Activated CD8-positive, alpha-beta memory T cell treated with anti-CD3 and anti-CD28 coated beads, Interleukin-2, amount 50 U/mL, for 24 hours (primary cell): ENCODE data around the gene ELOVL6.

Experiments used
- DNase-seq: peaks from one replicate; pipeline ENCODE4 v3.0.0-alpha.2; 2020; ENCODE audit errors: extremely low read depth

ELOVL6 gene

GRCh38 chr4:110032603-110033002 lies 165.8 kb downstream of the ELOVL6 start:
- DNase-seq = no peak

DNA sequence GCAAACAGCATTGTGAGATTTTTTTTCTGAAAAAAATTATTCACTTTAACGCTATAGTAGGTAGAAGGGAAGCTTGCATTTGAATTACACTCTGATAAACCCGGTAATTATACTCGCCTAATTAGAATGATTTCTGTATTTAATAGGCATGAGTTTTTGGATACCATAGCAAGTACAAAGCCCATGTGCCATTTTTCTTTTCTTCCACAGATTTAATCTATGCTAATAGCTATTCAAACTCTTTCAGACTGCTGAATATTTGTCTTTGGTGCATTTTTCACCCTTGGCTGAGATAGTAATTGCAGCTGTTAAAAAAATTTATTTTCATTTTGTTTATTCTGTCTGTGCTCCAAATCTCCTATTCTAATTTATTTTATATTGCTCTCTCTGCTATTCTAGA lies 172.7 kb downstream of the ELOVL6 start:
- DNase-seq = no peak

DNA sequence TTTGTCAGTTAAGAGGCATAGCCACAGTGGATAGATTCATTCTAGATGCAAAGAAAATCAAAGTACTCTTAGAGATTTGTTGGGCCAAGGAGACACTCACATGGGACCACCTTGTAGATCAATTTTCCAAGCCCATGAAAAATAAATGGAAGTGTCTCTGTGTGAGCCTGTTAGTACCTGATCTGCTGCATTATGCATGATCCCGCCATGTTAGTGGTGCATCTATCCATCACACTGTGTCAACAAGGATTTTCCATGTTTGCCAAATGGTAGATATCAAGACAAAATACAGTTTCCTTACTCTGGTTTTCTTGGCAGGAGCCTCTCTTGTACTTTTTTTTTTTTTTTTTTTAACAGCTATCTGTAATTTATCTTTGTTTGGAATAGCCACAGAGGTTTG lies 173.4 kb downstream of the ELOVL6 start:
- DNase-seq = no peak

GRCh38 chr4:110022457-110022856 lies 176.0 kb downstream of the ELOVL6 start:
- no peak for DNase-seq

DNA sequence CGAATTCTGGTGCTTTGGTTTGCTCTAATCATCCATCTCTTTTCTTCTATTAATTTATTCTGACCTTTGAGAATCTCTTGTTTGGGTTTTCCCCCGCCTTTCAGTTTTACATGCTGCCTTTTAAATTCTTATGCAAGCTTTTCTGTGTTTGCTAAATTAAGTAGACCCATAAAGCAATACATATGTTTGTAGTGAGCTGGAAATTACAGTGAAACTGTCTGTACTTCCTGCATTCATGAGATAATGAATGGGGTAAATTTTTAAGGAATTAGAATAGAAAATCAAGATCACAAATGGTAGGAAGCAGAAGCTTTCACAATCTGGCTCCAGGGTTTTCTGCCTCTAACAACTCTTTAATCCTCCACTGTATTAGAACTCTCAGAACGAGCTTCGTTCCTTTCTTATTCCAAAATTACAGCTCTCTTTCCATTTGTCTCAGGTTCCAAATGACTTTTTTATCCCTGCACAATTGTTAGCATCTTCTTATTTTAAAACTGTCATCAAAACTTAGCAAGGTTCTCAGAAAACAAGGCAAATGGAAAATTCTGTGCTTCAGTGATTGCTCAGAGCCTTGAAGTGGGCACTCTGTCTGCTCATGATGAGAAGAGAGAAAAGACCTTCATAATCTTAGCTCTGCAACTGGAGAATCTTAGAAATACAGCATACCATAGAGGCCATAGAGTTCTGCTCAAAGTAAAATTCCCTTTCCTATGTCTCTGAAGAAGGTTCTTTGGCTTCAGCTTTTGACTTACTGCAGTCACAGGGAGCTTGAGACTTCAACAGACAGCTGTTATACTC lies 177.6 kb downstream of the ELOVL6 start:
- DNase-seq = no peak

DNA sequence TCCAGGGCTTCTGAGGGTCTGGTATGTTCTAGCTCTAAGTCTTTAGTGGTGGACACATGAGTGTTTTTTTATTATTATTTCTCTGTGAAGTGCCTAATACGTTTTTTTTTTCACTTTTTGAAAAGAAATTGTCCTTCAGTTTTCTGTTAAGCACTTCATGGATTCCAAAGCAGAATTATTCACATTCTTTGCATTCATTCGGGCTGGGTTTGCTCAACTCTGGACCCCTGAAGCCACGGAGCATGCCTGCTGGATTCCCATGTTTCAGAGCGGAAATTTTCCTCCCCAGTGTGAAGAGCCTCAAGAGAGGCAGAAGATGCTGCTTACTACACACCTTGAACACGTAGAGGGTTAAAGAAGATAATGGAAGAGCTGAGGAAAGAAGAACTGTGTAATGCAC lies 178.3 kb downstream of the ELOVL6 start:
- DNase-seq = no peak

DNA sequence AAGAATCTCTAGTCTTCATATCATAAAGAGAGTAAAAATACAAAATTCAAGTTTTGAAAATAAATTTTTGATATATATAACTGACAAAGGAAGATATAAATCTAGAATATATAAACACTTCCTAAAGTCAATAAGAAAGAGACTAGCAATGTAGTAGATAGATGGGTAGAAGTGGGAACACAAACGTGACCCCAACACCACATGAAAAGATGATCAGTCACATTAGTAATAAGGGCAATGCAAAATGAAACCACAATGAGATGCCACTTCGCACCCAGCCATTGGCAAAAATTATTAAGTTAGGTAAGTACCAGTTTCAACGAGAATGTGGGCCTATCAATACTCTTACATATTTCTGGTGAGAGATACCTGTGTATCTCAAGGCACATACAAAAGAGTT lies 179.3 kb downstream of the ELOVL6 start:
- DNase-seq = no peak

- DNase-seq = no peak
Observed at GRCh38 chr4:110014233-110014632, 184.2 kb downstream of the ELOVL6 start.

GRCh38 chr4:110012917-110013316 lies 185.5 kb downstream of the ELOVL6 start:
- DNase-seq = no peak

GRCh38 chr4:110010797-110011196 lies 187.6 kb downstream of the ELOVL6 start:
- no peak for DNase-seq

DNA sequence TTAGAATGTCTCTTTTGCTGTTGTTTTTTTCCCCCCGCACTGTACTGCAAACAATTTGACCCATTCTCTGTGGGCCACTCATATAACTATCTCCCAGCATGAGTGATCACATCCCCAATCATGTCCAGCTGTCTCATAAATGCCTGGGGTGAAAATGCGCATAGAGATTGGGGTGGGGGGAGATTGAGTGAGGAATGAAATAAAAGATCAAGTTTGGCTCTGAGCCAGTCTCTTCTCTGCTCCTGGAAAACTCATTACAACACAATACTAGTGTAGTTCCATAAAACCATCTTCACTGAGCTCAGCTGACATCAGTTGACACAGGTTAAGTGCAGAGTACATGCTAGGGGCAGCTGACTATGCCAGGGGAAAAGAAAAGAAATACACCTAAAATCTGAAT lies 188.9 kb downstream of the ELOVL6 start:
- no peak for DNase-seq

DNA sequence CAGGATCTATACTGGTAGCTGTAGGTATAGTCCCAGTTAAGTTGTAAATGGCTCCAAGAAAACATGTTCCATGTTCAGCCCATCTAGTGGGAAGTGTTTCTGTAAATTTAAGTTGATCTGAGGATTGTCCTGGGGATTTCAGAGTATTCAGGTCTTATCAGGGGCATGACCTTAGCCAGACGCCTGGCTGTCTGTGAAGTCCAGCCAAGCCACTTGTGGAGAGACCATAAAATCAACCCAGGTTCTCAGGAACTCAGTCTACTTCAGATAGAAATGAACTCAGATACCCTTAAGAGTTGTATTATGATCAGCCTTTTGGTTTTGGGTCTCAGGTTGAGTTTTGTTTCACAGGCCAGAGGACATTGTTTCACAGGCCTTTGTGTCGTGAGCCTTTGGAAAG lies 189.9 kb downstream of the ELOVL6 start:
- DNase-seq = no peak

DNA sequence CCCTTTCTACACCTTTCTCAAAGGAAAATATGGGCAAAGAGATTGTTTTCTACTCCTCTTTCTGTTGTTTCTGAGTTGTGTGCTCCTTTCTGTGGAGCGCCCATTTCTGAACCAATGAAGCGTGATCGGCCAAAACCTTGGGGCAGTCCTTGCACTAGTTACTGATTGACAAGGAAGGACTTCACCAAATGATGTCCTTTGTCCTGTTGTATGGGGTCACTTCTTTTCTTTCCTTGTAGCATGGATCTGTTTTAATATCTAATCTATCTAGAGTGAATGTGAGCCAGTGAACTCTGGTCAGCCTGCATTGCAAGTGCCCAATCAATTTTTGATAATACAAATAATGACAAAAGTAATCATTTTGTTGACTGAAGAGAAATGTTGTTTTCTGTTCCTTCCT lies 191.2 kb downstream of the ELOVL6 start:
- no peak for DNase-seq

DNA sequence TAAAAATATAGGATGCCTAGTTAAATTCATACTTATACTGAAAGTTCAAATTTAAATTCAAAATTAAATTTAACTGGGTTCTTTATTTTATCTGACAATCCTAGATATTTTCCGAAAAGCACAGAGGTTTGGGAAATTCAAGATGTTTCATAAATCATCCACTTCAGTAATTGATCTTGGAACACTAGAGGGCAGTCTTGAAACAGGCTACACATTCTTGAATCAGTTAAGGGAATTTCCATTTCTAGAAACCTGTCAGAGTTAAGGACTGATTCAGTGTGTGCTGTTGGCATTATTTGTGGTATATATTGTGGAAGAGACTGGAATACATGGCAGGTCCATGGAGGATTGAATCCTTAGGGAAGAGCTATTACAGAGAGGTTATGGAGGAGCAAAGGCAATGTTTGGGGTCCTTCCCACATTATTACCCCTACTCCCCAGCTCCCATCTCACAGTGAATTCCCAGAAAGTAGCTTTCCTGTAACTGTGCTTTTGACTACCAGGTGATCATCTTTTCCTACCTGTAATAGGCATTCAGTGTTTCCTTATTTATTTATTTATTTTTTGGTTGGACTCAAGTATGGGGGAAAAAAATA lies 192.9 kb downstream of the ELOVL6 start:
- DNase-seq = no peak

DNA sequence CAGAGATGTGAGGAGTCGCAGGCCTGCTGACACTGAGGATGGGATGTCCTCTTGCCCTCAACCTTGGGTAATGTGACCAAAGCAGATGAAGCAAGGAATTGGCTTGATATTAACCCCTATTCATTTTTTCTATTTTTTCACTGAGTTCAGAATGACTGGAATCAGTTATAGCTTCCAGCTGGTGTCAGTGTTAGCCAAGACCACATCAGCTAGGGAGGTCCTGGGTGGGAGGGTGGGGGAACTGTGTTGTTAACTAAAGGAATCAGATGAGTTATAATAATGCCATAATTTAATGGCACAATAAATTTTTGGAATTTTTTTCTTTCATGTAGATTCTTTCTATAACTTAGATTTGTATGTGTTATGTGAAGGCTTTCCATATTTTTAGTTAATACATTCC lies 193.9 kb downstream of the ELOVL6 start:
- no peak for DNase-seq

- DNase-seq = no peak
Observed at GRCh38 chr4:110003401-110004187, 194.8 kb downstream of the ELOVL6 start.

GRCh38 chr4:110002326-110002725 lies 196.1 kb downstream of the ELOVL6 start:
- no peak for DNase-seq

GRCh38 chr4:109999585-109999912 lies 198.9 kb downstream of the ELOVL6 start:
- no peak for DNase-seq

DNA sequence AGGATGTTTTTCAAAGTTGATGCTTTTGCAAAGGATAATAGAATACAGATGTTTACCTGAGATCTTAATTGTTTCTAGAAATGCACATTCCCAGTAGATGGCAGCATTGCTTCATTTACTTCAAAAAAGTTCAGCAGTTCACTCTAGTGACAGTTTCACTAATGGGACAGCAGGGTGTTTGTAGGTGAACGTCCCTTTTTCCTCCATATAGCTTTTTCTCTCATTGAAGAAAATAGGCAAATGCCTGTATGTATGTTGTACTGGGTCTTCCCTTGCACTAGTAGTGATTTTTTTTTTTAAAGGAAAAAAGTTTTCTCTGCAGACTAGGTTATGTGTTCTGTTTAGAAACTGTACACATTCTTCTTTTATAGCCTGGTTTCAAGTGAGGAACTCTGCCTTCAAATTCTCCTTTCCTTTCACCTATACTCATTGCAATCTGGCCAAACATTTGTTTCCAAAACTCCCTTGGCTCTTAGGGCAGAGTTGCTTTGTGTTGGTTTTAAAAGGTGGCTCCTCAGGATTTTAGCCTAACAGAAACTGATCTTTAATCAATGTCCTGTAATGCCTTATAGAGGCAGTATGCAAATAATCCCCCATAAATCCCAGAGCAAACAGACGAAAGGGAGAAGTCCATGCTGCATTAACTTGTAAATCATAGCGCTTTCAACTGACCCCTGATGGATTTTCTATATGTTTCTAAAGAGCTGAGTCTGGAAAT lies 199.4 kb downstream of the ELOVL6 start:
- DNase-seq = no peak

DNA sequence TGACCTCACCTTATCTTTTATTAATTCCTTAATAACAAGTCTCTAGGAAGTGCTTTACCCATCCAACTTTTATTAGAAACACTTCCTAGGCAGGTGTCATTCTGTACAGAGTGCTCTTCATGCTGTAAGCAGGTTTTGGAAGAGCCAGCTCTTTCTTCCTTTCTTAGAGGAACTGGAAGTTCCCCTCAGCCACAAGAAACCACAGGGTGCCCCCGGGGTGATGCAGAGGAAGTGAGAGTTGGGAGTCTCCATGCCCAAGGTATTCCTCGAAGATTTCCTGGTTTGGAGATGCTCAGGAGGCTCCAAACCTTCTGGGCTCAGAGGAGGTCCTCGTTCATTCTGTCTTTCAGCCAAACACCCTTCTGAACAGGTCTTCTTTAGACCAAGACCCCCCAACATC lies 201.9 kb downstream of the ELOVL6 start:
- no peak for DNase-seq
